LHCN-M2 (cell line): ENCODE data around the gene KDSR. TPM values are rescaled to one million over a fixed set of nuclear protein-coding genes. Genes with fewer than 3 reads are reported as not detected.
A peak's percentile ranks its signal among the peaks of the same experiment; 100 is the strongest.

Experiments used
- DNase-seq: peaks from one replicate; pipeline ENCODE4 v3.0.0-alpha.2; 2012; ENCODE audit warnings: low read depth
- total RNA-seq: library from RNA; depleted of rRNA; stranded (reverse); fragments of >200 nt; gene quantifications from 2 replicates; pipeline ENCODE4 v1.2.3, GENCODE V29; 2014

The KDSR gene
- total RNA-seq, 1 experiment from 2014 or later: 37.6 TPM

GRCh38 chr18:63307551-63308200 lies 59.3 kb downstream of the KDSR start:
- DNase-seq: peak; percentile 6

- DNase-seq: no peak
Observed at GRCh38 chr18:63306819-63307550, 60.0 kb downstream of the KDSR start.

- no peak for DNase-seq
Observed at GRCh38 chr18:63306249-63306648, 60.8 kb downstream of the KDSR start.

- DNase-seq: no peak
Observed at GRCh38 chr18:63303547-63303946, 63.5 kb downstream of the KDSR start.

- no peak for DNase-seq
Observed at GRCh38 chr18:63302636-63303405, 64.2 kb downstream of the KDSR start.

- no peak for DNase-seq
Observed at GRCh38 chr18:63302220-63302619, 64.8 kb downstream of the KDSR start.

GRCh38 chr18:63301434-63301833 lies 65.6 kb downstream of the KDSR start:
- DNase-seq: no peak

GRCh38 chr18:63299837-63300745 lies 66.9 kb downstream of the KDSR start:
- no peak for DNase-seq

GRCh38 chr18:63298400-63299365 lies 68.3 kb downstream of the KDSR start:
- no peak for DNase-seq

- no peak for DNase-seq
Observed at GRCh38 chr18:63297687-63298399, 69.2 kb downstream of the KDSR start.

GRCh38 chr18:63293935-63294334 lies 73.1 kb downstream of the KDSR start:
- DNase-seq: no peak

GRCh38 chr18:63292831-63293683 lies 73.9 kb downstream of the KDSR start:
- no peak for DNase-seq

- DNase-seq: no peak
Observed at GRCh38 chr18:63291278-63291677, 75.7 kb downstream of the KDSR start.

GRCh38 chr18:63290821-63291200 lies 76.2 kb downstream of the KDSR start:
- no peak for DNase-seq

GRCh38 chr18:63290166-63290820 lies 76.7 kb downstream of the KDSR start:
- no peak for DNase-seq

- no peak for DNase-seq
Observed at GRCh38 chr18:63288311-63288710, 78.7 kb downstream of the KDSR start.

GRCh38 chr18:63287691-63288220 lies 79.2 kb downstream of the KDSR start:
- no peak for DNase-seq

- DNase-seq: no peak
Observed at GRCh38 chr18:63286926-63287325, 80.1 kb downstream of the KDSR start.
